Hepatocyte (in vitro differentiated cells): ENCODE data around the gene GCLC.

ENCODE experiments used
- CTCF ChIP-seq: fragments of 200-600 bp; sonication (generic); IDR thresholded peaks from 2 replicates; pipeline ENCODE4 v1.5.1; 2016; ENCODE audit warnings: antibody characterized with exemption, mild to moderate bottlenecking; ENCODE audit not compliant: poor library complexity
- EZH2 ChIP-seq: fragments of 200-600 bp; sonication (generic); IDR thresholded peaks from 2 replicates; pipeline ENCODE4 v1.6.1; 2016; ENCODE audit warnings: antibody characterized with exemption, mild to moderate bottlenecking, borderline replicate concordance

GRCh38 chr6:53532061-53532797 lies 12.7 kb downstream of the GCLC start:
- TF ChIP-seq EZH2 = no peak
- no peak for TF ChIP-seq CTCF
